Measurements from ENCODE around the gene MTMR4.

DNA sequence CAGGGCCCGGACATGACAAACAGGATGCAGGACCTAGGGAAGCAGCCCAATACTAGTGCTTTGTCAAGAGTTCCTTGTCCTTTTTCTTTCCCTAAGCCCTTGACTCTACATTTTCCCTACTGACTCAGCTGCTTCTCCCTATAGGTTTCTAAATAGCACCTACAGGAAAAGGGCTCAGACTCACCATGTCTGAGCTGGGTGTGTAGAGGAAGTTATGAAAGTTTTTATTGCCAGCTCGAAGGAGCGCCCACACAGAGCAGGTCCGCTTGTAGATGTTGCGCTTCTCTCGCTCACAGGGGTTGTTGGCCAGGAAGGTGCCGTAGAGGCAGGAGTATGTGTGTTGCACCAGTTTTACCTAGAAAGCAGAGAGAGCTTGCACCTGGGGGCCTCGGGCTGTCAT lies 10.6 kb downstream of the MTMR4 start:
- TF ChIP-seq, protein P1, sequence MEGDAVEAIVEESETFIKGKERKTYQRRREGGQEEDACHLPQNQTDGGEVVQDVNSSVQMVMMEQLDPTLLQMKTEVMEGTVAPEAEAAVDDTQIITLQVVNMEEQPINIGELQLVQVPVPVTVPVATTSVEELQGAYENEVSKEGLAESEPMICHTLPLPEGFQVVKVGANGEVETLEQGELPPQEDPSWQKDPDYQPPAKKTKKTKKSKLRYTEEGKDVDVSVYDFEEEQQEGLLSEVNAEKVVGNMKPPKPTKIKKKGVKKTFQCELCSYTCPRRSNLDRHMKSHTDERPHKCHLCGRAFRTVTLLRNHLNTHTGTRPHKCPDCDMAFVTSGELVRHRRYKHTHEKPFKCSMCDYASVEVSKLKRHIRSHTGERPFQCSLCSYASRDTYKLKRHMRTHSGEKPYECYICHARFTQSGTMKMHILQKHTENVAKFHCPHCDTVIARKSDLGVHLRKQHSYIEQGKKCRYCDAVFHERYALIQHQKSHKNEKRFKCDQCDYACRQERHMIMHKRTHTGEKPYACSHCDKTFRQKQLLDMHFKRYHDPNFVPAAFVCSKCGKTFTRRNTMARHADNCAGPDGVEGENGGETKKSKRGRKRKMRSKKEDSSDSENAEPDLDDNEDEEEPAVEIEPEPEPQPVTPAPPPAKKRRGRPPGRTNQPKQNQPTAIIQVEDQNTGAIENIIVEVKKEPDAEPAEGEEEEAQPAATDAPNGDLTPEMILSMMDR (conservative IDR thresholded peaks at IDR 0.05; ENCODE audit: low read depth in 2 of 2), result no peak
- TF ChIP-seq POLR2AphosphoS5 (IDR thresholded peaks at IDR 0.05; ENCODE audit: low read depth) (no peak), ZNF114 (CRISPR knock-in tag; IDR thresholded peaks at IDR 0.05) (no peak), EZH2 (IDR thresholded peaks at IDR 0.05; ENCODE audit: low read depth, unreplicated experiment) (no peak), JUNB (IDR thresholded peaks at IDR 0.05; ENCODE audit: unreplicated experiment) (no peak), EZH2phosphoT487 (IDR thresholded peaks at IDR 0.05; ENCODE audit: unreplicated experiment) (no peak), CREB1 (CRISPR knock-in tag; IDR thresholded peaks at IDR 0.05; ENCODE audit: low read depth) (no peak)

All from GM23338 (cell line).